CD4-positive, CD25-positive, alpha-beta regulatory T cell (primary cell): ENCODE measurements around the gene APOL6. TPM values are rescaled to one million over a fixed set of nuclear protein-coding genes. Genes with fewer than 3 reads are reported as not detected.
"Not testable (repeated sequence)": the region's sequence is repeated elsewhere in the genome, so short reads cannot be mapped to it uniquely, and the experiment has no call there.

Source experiments
- ATAC-seq, 2 donors: fragments of 150-1000 bp; cut with Tn5 transposase; one replicate each; pipeline ENCODE4 v1.10.0; 2021; ENCODE audit warnings: low read depth in 2 of 2, moderate number of reproducible peaks in 2 of 2, moderate library complexity in 1 of 2
- DNase-seq, 3 donors: peaks; one replicate each; pipeline versions ENCODE4 v3.0.0 to v3.0.0-alpha.2; 2012 to 2022; ENCODE audit warnings: mixed read lengths in 1 of 3
- H3K27ac ChIP-seq: one replicate; pipeline ENCODE4 v1.7.0; 2013; ENCODE audit warnings: mild to moderate bottlenecking, low read length; ENCODE audit not compliant: insufficient read depth, poor library complexity, severe bottlenecking
- H3K27me3 ChIP-seq: one replicate; pipeline ENCODE4 v1.7.0; 2013; ENCODE audit warnings: low read length; ENCODE audit not compliant: control insufficient read depth, insufficient read depth
- H3K36me3 ChIP-seq: one replicate; pipeline ENCODE4 v1.7.0; 2013; ENCODE audit warnings: mild to moderate bottlenecking, low read length, moderate library complexity; ENCODE audit not compliant: control insufficient read depth, insufficient read depth
- H3K4me1 ChIP-seq: 2 replicates; pipeline ENCODE4 v1.7.0; 2013; ENCODE audit warnings: mild to moderate bottlenecking, low read length; ENCODE audit not compliant: insufficient read depth, control insufficient read depth, poor library complexity, severe bottlenecking
- H3K4me3 ChIP-seq: one replicate; pipeline ENCODE4 v1.7.0; 2013; ENCODE audit warnings: low read depth, mild to moderate bottlenecking, low read length, moderate library complexity
- H3K9me3 ChIP-seq, 2 experiments: 1 replicate in 1 of 2; 2 replicates in 1 of 2; pipeline ENCODE4 v1.7.0; 2013; ENCODE audit warnings: low read length in 2 of 2, mild to moderate bottlenecking in 1 of 2, moderate library complexity in 1 of 2; ENCODE audit not compliant: control insufficient read depth in 2 of 2
- H3K27ac Mint-ChIP-seq, 3 donors: one replicate each; pipeline ENCODE4 v1.8.0; 2020 to 2022; ENCODE audit warnings: mild to moderate bottlenecking in 3 of 3, mixed read lengths in 3 of 3, moderate library complexity in 2 of 3
- H3K27me3 Mint-ChIP-seq: one replicate; pipeline ENCODE4 v1.8.0; 2022; ENCODE audit warnings: mild to moderate bottlenecking, mixed read lengths
- H3K36me3 Mint-ChIP-seq: one replicate; pipeline ENCODE4 v1.8.0; 2020; ENCODE audit warnings: mixed read lengths
- H3K4me1 Mint-ChIP-seq, 4 donors: one replicate each; pipeline ENCODE4 v1.8.0; 2020 to 2022; ENCODE audit warnings: mixed read lengths in 4 of 4, mild to moderate bottlenecking in 1 of 4
- H3K4me3 Mint-ChIP-seq, 4 donors: one replicate each; pipeline ENCODE4 v1.8.0; 2020 to 2022; ENCODE audit warnings: mild to moderate bottlenecking in 4 of 4, mixed read lengths in 4 of 4, moderate library complexity in 3 of 4
- H3K9me3 Mint-ChIP-seq, 7 donors: one replicate each; pipeline ENCODE4 v1.8.0; 2020 to 2022; ENCODE audit warnings: mixed read lengths in 7 of 7, mild to moderate bottlenecking in 3 of 7, moderate library complexity in 2 of 7
- polyA plus RNA-seq, 4 donors: library from polyadenylated mRNA; unstranded; fragments of 300-500 nt; fragmentation: Illumina TruSeq; gene quantifications; one replicate each; pipeline ENCODE4 v1.2.3, GENCODE V29; 2021
- total RNA-seq: library from RNA; stranded (reverse); gene quantifications from one replicate; pipeline ENCODE4 v1.2.3, GENCODE V29; 2022

APOL6 gene
- total and polyA plus RNA-seq, 5 donors from 2014 or later = 17.8 to 71.9 (median 21.8) TPM

- Histone ChIP-seq H3K4me1 (no peaks in the 10 kb centered on the region), H3K27me3 (no peaks in the 10 kb centered on the region), H3K27ac (no peak overlapping the region), H3K4me3 (no peak overlapping the region), H3K9me3 (no peaks in the 10 kb centered on the region), H3K36me3 (no peaks in the 10 kb centered on the region)
- Mint-ChIP-seq H3K4me3 (no peak overlapping the region), H3K36me3 (no peaks in the 10 kb centered on the region), H3K27ac (no peak overlapping the region), H3K4me1 (peaks cover 0 to under 1% (median 0%) of the 10 kb centered on the region in 4 donors), H3K27me3 (no peaks in the 10 kb centered on the region), H3K9me3 (peaks cover 0 to 3% (median 0%) of the 10 kb centered on the region in 7 donors)
- DNase-seq = peak in 1 of 3 donors; percentile 42
- no peak for ATAC-seq
Measured at GRCh38 chr22:35695202-35695601, 47.0 kb downstream of the APOL6 start.

- Mint-ChIP-seq H3K36me3 (no peaks in the 10 kb centered on the region), H3K9me3 (peaks cover 0 to 3% (median 0%) of the 10 kb centered on the region in 7 donors), H3K4me1 (no peaks in the 10 kb centered on the region), H3K27ac (no peak overlapping the region), H3K27me3 (no peaks in the 10 kb centered on the region), H3K4me3 (no peak overlapping the region)
- Histone ChIP-seq H3K36me3 (no peaks in the 10 kb centered on the region), H3K4me1 (no peaks in the 10 kb centered on the region), H3K27me3 (no peaks in the 10 kb centered on the region), H3K27ac (no peak overlapping the region), H3K4me3 (no peak overlapping the region), H3K9me3 (no peaks in the 10 kb centered on the region)
- DNase-seq (peak in 1 of 3 donors; percentile 50), ATAC-seq (no peak)
Measured at GRCh38 chr22:35697142-35697541, 48.9 kb downstream of the APOL6 start.

- not testable (repeated sequence) for H3K36me3 ChIP-seq, H3K27ac Mint-ChIP-seq, H3K4me1 ChIP-seq, H3K27ac ChIP-seq, ATAC-seq, H3K36me3 Mint-ChIP-seq, H3K9me3 ChIP-seq, H3K9me3 Mint-ChIP-seq, H3K4me3 ChIP-seq, H3K4me1 Mint-ChIP-seq, H3K27me3 ChIP-seq, H3K27me3 Mint-ChIP-seq, H3K4me3 Mint-ChIP-seq
- DNase-seq = peak in 1 of 3 donors; percentile 50
Measured at GRCh38 chr22:35699852-35700251, 51.6 kb downstream of the APOL6 start.

GRCh38 chr22:35703861-35704584 lies 55.8 kb downstream of the APOL6 start:
- Mint-ChIP-seq H3K27me3 (no peaks in the 10 kb centered on the region), H3K36me3 (no peaks in the 10 kb centered on the region), H3K4me1 (peaks cover 0 to under 1% (median 0%) of the 10 kb centered on the region in 4 donors), H3K9me3 (no peaks in the 10 kb centered on the region), H3K4me3 (no peak overlapping the region), H3K27ac (peak overlapping the region in 1 of 3 donors; percentile 37)
- Histone ChIP-seq H3K4me1 (no peaks in the 10 kb centered on the region), H3K27ac (no peak overlapping the region), H3K9me3 (no peaks in the 10 kb centered on the region), H3K36me3 (no peaks in the 10 kb centered on the region), H3K27me3 (no peaks in the 10 kb centered on the region), H3K4me3 (no peak overlapping the region)
- ATAC-seq (no peak), DNase-seq (no peak)

GRCh38 chr22:35705141-35705540 lies 56.9 kb downstream of the APOL6 start:
- no peak overlapping the region for H3K4me3 ChIP-seq
- no peaks in the 10 kb centered on the region for H3K27me3 ChIP-seq
- ATAC-seq (no peak), DNase-seq (no peak)
- no peaks in the 10 kb centered on the region for H3K9me3 ChIP-seq
- H3K27ac ChIP-seq = no peak overlapping the region
- Mint-ChIP-seq H3K27me3 (no peaks in the 10 kb centered on the region), H3K9me3 (no peaks in the 10 kb centered on the region), H3K36me3 (no peaks in the 10 kb centered on the region), H3K27ac (no peak overlapping the region), H3K4me1 (peaks cover 0 to 5% (median 0%) of the 10 kb centered on the region in 4 donors), H3K4me3 (no peak overlapping the region)
- H3K4me1 ChIP-seq = no peaks in the 10 kb centered on the region
- H3K36me3 ChIP-seq = no peaks in the 10 kb centered on the region

GRCh38 chr22:35708453-35708852 lies 60.2 kb downstream of the APOL6 start:
- Mint-ChIP-seq H3K4me3 (no peak overlapping the region), H3K9me3 (peaks cover 0 to 8% (median 0%) of the 10 kb centered on the region in 7 donors), H3K36me3 (peaks cover 2% of the 10 kb centered on the region), H3K27me3 (no peaks in the 10 kb centered on the region), H3K4me1 (peaks cover 0 to 5% (median 0%) of the 10 kb centered on the region in 4 donors), H3K27ac (no peak overlapping the region)
- ATAC-seq (no peak), DNase-seq (no peak)
- Histone ChIP-seq H3K36me3 (no peaks in the 10 kb centered on the region), H3K9me3 (peaks cover 3 to 9% of the 10 kb centered on the region in 2 experiments), H3K27ac (no peak overlapping the region), H3K4me3 (no peak overlapping the region), H3K4me1 (no peaks in the 10 kb centered on the region), H3K27me3 (no peaks in the 10 kb centered on the region)

GRCh38 chr22:35708917-35709316 lies 60.7 kb downstream of the APOL6 start:
- Histone ChIP-seq H3K4me3 (no peak overlapping the region), H3K27me3 (no peaks in the 10 kb centered on the region), H3K27ac (no peak overlapping the region), H3K9me3 (peaks cover 3 to 9% of the 10 kb centered on the region in 2 experiments), H3K4me1 (no peaks in the 10 kb centered on the region), H3K36me3 (no peaks in the 10 kb centered on the region)
- Mint-ChIP-seq H3K9me3 (peaks cover 0 to 9% (median 0%) of the 10 kb centered on the region in 7 donors), H3K4me3 (no peak overlapping the region), H3K4me1 (peaks cover 0 to 5% (median 0%) of the 10 kb centered on the region in 4 donors), H3K36me3 (peaks cover 5% of the 10 kb centered on the region), H3K27ac (no peak overlapping the region), H3K27me3 (no peaks in the 10 kb centered on the region)
- no peak for DNase-seq
- no peak for ATAC-seq

GRCh38 chr22:35711336-35711735 lies 63.1 kb downstream of the APOL6 start:
- DNase-seq = no peak

More at GRCh38 chr22:35711336-35711735, 63.1 kb downstream of the APOL6 start:
- Mint-ChIP-seq H3K36me3 (peaks cover 5% of the 10 kb centered on the region), H3K4me3 (no peak overlapping the region), H3K9me3 (peaks cover 0 to 9% (median 0%) of the 10 kb centered on the region in 7 donors), H3K27ac (no peak overlapping the region), H3K27me3 (peaks cover 8% of the 10 kb centered on the region), H3K4me1 (peaks cover 0 to 5% (median 0%) of the 10 kb centered on the region in 4 donors)
- H3K27me3 ChIP-seq = no peaks in the 10 kb centered on the region
- no peaks in the 10 kb centered on the region for H3K4me1 ChIP-seq
- no peak overlapping the region for H3K27ac ChIP-seq
- H3K36me3 ChIP-seq = no peaks in the 10 kb centered on the region
- ATAC-seq = no peak
- H3K4me3 ChIP-seq = no peak overlapping the region
- H3K9me3 ChIP-seq = peaks cover 3 to 9% of the 10 kb centered on the region in 2 experiments
